HFFc6 (cell line): ENCODE measurements around the gene ROPN1L. TPM values are rescaled to one million over a fixed set of nuclear protein-coding genes. Genes with fewer than 3 reads are reported as not detected.

Experiments
- DNase-seq: peaks from one replicate; pipeline ENCODE4 v3.0.0-alpha.2; 2018
- H3K27ac Mint-ChIP-seq: 2 replicates; pipeline ENCODE4 v1.8.0; 2020; ENCODE audit warnings: mild to moderate bottlenecking, mixed read lengths
- H3K27me3 Mint-ChIP-seq: 2 replicates; pipeline ENCODE4 v1.8.0; 2021; ENCODE audit warnings: mild to moderate bottlenecking, moderate library complexity, mixed read lengths; ENCODE audit not compliant: insufficient read depth
- H3K36me3 Mint-ChIP-seq: 2 replicates; pipeline ENCODE4 v1.8.0; 2021; ENCODE audit warnings: low read depth, mixed read lengths
- H3K4me1 Mint-ChIP-seq: 2 replicates; pipeline ENCODE4 v1.8.0; 2020; ENCODE audit warnings: low read depth, mixed read lengths
- H3K4me3 Mint-ChIP-seq: 2 replicates; pipeline ENCODE4 v1.8.0; 2020; ENCODE audit warnings: mild to moderate bottlenecking, moderate library complexity, mixed read lengths
- H3K9me3 Mint-ChIP-seq: 2 replicates; pipeline ENCODE4 v1.8.0; 2020; ENCODE audit warnings: mild to moderate bottlenecking, mixed read lengths
- total RNA-seq, 6 experiments: library from RNA; stranded (reverse); fragmentation: NEBNext Ultra II Directional; extraction: Animal tissue kit (Norgen Biotek cat#: 25700); gene quantifications; 2 replicates in 1 of 6; 3 replicates in 5 of 6; pipeline ENCODE4 v1.2.3, GENCODE V29; 2021
- TF ChIP-seq, protein P1 (sequence below): fragments of 200-600 bp; sonication (generic); IDR thresholded peaks from 2 replicates; pipeline ENCODE4 v1.5.0; 2021; ENCODE audit warnings: antibody characterized with exemption, mild to moderate bottlenecking

Gene ROPN1L
- total RNA-seq, 6 experiments from 2014 or later, result 0.38 to 0.68 (median 0.47) TPM

DNA sequence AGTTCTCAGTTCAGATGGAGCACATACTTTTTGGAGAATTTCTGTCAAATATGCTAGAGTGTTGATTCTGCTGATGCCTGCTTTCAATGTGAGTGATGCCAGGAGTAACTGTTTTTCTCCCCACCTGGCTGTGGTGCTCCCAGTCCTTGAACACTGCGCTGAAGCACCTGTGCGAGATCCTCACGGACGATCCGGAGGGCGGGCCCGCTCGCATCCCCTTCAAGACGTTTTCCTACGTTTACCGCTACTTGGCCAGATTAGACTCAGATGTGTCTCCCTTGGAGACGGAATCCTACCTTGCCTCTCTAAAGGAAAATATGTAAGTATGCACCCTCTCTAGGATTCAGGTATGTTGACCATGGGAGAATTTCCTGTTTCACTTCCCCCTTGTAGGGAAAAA, 19.4 kb downstream of the ROPN1L start:
- no peaks in the 10 kb centered on the region for H3K9me3 Mint-ChIP-seq
- H3K27ac Mint-ChIP-seq, result no peak overlapping the region
- no peak overlapping the region for H3K4me3 Mint-ChIP-seq
- H3K36me3 Mint-ChIP-seq, result no peaks in the 10 kb centered on the region
- TF ChIP-seq, protein P1, sequence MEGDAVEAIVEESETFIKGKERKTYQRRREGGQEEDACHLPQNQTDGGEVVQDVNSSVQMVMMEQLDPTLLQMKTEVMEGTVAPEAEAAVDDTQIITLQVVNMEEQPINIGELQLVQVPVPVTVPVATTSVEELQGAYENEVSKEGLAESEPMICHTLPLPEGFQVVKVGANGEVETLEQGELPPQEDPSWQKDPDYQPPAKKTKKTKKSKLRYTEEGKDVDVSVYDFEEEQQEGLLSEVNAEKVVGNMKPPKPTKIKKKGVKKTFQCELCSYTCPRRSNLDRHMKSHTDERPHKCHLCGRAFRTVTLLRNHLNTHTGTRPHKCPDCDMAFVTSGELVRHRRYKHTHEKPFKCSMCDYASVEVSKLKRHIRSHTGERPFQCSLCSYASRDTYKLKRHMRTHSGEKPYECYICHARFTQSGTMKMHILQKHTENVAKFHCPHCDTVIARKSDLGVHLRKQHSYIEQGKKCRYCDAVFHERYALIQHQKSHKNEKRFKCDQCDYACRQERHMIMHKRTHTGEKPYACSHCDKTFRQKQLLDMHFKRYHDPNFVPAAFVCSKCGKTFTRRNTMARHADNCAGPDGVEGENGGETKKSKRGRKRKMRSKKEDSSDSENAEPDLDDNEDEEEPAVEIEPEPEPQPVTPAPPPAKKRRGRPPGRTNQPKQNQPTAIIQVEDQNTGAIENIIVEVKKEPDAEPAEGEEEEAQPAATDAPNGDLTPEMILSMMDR, result no peak
- H3K4me1 Mint-ChIP-seq, result peaks cover 39% of the 10 kb centered on the region
- DNase-seq, result no peak
- H3K27me3 Mint-ChIP-seq, result peaks cover 5% of the 10 kb centered on the region

DNA sequence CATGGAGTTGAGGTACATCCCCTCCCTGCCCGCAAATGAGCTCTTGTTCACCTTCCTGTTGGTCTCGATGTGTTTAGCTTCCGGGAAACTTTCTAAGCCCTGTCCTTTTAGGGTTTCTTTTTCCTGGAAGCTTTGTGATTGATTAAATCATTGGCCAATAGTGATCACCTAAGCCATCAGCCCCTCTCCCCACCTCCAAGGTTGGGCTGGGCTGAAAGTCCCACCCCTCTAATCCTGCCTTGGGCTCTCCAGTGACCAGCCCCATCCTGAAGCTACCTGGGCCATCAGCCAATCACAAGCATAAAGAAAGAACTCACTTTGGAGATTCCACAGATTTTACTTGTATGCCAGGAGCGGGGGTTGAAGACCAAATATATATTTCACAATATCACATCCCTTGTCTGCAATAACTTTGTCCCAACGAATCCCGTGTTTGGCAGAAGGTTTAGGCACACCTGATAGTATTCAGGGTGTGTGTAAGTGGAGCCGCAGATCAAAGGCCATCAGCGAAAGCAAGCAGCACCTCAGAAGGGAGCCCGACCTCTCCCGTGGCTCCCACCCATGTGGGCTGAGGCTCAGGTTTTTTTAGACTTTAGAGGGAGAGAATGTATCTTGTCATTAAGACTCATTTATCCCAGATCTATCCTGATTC, 20.4 kb downstream of the ROPN1L start:
- H3K36me3 Mint-ChIP-seq, result no peaks in the 10 kb centered on the region
- H3K27me3 Mint-ChIP-seq, result peaks cover 6% of the 10 kb centered on the region
- H3K27ac Mint-ChIP-seq, result no peak overlapping the region
- no peak for DNase-seq
- H3K4me3 Mint-ChIP-seq, result no peak overlapping the region
- TF ChIP-seq, protein P1, result no peak
- peaks cover 33% of the 10 kb centered on the region for H3K4me1 Mint-ChIP-seq
- H3K9me3 Mint-ChIP-seq, result no peaks in the 10 kb centered on the region

DNA sequence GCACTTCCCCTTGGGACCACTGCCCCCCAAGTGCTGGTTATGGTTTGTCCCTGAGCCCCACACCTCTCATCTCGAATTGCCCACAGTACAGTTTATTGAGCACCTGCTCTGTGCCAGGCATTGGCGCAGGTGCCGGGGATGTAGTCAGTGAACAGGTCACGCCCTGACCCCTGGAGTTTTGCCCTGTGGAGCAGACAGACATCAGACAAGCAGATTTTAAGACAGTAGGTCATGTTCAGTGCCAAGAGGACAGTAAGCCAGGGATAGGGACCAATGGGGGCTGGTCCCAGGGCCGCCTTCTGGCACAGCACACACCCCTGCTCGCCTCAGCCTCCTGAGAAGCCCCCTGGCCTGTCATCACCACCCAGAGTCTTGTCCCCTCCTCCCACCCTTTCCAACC, 21.9 kb downstream of the ROPN1L start:
- peaks cover 8% of the 10 kb centered on the region for H3K27me3 Mint-ChIP-seq
- no peak overlapping the region for H3K27ac Mint-ChIP-seq
- no peak overlapping the region for H3K4me3 Mint-ChIP-seq
- peaks cover 36% of the 10 kb centered on the region for H3K4me1 Mint-ChIP-seq
- DNase-seq, result no peak
- no peaks in the 10 kb centered on the region for H3K9me3 Mint-ChIP-seq
- H3K36me3 Mint-ChIP-seq, result no peaks in the 10 kb centered on the region
- TF ChIP-seq, protein P1, result no peak

DNA sequence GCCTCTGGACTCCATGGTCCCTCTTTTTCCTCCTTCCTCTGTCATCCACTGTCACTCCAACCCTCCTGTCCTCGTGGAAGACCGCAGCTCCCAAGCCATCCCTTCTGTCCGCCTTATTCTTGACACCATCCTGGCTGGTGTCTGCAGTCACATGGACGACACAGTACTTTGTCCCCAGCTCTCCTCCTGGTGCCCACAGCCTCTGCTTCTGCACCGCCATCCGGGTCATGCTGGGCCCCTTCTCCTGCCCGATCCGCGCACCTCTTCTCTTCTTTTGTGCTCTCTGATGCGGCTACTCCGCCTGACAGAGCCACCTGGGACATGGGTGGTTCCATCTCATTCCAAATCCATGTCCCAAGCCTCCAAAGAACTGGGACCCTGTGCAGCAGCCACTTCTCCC, 22.5 kb downstream of the ROPN1L start:
- no peaks in the 10 kb centered on the region for H3K36me3 Mint-ChIP-seq
- H3K4me3 Mint-ChIP-seq, result no peak overlapping the region
- peaks cover 8% of the 10 kb centered on the region for H3K27me3 Mint-ChIP-seq
- TF ChIP-seq, protein P1, result no peak
- peaks cover 40% of the 10 kb centered on the region for H3K4me1 Mint-ChIP-seq
- H3K9me3 Mint-ChIP-seq, result no peaks in the 10 kb centered on the region
- no peak for DNase-seq
- no peak overlapping the region for H3K27ac Mint-ChIP-seq

DNA sequence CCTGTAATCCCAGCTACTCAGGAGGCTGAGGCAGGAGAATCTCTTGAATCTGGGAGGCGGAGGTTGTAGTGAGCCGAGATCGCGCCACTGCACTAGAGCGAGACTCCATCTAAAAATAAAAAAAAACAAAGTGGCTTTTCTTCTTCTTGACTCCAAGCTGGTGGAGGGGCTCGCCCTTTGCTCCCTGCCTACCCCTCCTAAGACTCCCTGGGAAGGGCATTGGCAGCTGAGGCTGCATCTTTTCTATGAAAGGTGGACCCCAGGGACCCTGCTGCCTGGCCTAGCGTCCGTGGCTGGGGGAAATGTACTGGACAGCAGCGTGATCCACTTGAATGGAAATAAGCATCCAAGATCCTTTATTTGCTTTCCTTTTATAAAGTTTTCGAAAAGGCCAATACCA, 24.0 kb downstream of the ROPN1L start:
- no peak overlapping the region for H3K4me3 Mint-ChIP-seq

More for the DNA sequence above, 24.0 kb downstream of the ROPN1L start:
- Mint-ChIP-seq H3K27me3 (peaks cover 8% of the 10 kb centered on the region), H3K4me1 (peaks cover 48% of the 10 kb centered on the region), H3K9me3 (no peaks in the 10 kb centered on the region), H3K27ac (no peak overlapping the region), H3K36me3 (no peaks in the 10 kb centered on the region)
- TF ChIP-seq, protein P1, result no peak
- no peak for DNase-seq
